ENCODE results near the gene ZPLD1.

Gene ZPLD1

GRCh38 chr3:102434715-102435114, at the start of gene ZPLD1:
TSS of gene ZPLD1 (plus strand) at chr3:102435015. CDS start at chr3:102438488, 3,473 bp downstream.
- no peak for DNase-seq

GRCh38 chr3:102390171-102390864, 44.5 kb upstream of the ZPLD1 start:
- no peak for DNase-seq

GRCh38 chr3:102390916-102391315, 43.9 kb upstream of the ZPLD1 start:
- no peak for DNase-seq

GRCh38 chr3:102391491-102391890, 43.3 kb upstream of the ZPLD1 start:
- DNase-seq, result no peak

GRCh38 chr3:102394517-102394916, 40.3 kb upstream of the ZPLD1 start:
- DNase-seq, result no peak

GRCh38 chr3:102398176-102398575, 36.6 kb upstream of the ZPLD1 start:
- no peak for DNase-seq

GRCh38 chr3:102398666-102399065, 36.1 kb upstream of the ZPLD1 start:
- no peak for DNase-seq

GRCh38 chr3:102400142-102400541, 34.7 kb upstream of the ZPLD1 start:
- no peak for DNase-seq

GRCh38 chr3:102400766-102401165, 34.0 kb upstream of the ZPLD1 start:
- no peak for DNase-seq

GRCh38 chr3:102410616-102411015, 24.2 kb upstream of the ZPLD1 start:
- DNase-seq, result no peak

GRCh38 chr3:102415553-102415952, 19.3 kb upstream of the ZPLD1 start:
- DNase-seq, result no peak

- no peak for DNase-seq
Measured at GRCh38 chr3:102419786-102420185, 15.0 kb upstream of the ZPLD1 start.

- DNase-seq, result no peak
Measured at GRCh38 chr3:102441832-102442231, 7.0 kb downstream of the ZPLD1 start.

GRCh38 chr3:102443021-102443420, 8.2 kb downstream of the ZPLD1 start:
- no peak for DNase-seq

GRCh38 chr3:102444101-102444500, 9.3 kb downstream of the ZPLD1 start:
- no peak for DNase-seq

- no peak for DNase-seq
Measured at GRCh38 chr3:102447272-102447671, 12.5 kb downstream of the ZPLD1 start.

GRCh38 chr3:102449341-102449740, 14.5 kb downstream of the ZPLD1 start:
- no peak for DNase-seq

- no peak for DNase-seq
Measured at GRCh38 chr3:102449930-102450329, 15.1 kb downstream of the ZPLD1 start.

- DNase-seq, result no peak
Measured at GRCh38 chr3:102450976-102451375, 16.2 kb downstream of the ZPLD1 start.

GRCh38 chr3:102451543-102451942, 16.7 kb downstream of the ZPLD1 start:
- no peak for DNase-seq

- no peak for DNase-seq
Measured at GRCh38 chr3:102454181-102454580, 19.4 kb downstream of the ZPLD1 start.

GRCh38 chr3:102457644-102458043, 22.8 kb downstream of the ZPLD1 start:
- DNase-seq, result no peak

GRCh38 chr3:102460579-102460978, 25.8 kb downstream of the ZPLD1 start:
- DNase-seq, result no peak

- DNase-seq, result no peak
Measured at GRCh38 chr3:102464261-102464660, 29.4 kb downstream of the ZPLD1 start.

GRCh38 chr3:102466001-102466400, 31.2 kb downstream of the ZPLD1 start:
- DNase-seq, result no peak

All from GDM1 (cell line).